NCI-H2171 (cell line): ENCODE data around the gene ASB9.
"Not testable (repeated sequence)": the region's sequence is repeated elsewhere in the genome, so short reads cannot be mapped to it uniquely, and the experiment has no call there.

Experiments
- DNase-seq: peaks from one replicate; lab custom pipeline; 2025; lab: John Stamatoyannopoulos, UW

Gene ASB9, protein sequence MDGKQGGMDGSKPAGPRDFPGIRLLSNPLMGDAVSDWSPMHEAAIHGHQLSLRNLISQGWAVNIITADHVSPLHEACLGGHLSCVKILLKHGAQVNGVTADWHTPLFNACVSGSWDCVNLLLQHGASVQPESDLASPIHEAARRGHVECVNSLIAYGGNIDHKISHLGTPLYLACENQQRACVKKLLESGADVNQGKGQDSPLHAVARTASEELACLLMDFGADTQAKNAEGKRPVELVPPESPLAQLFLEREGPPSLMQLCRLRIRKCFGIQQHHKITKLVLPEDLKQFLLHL

GRCh38 chrX:15269618-15270521 lies at the start of gene ASB9:
ASB9 (minus strand) TSS chrX:15270083; CDS start chrX:15269874, 209 bp downstream.
- peak; percentile 15 for DNase-seq

DNA sequence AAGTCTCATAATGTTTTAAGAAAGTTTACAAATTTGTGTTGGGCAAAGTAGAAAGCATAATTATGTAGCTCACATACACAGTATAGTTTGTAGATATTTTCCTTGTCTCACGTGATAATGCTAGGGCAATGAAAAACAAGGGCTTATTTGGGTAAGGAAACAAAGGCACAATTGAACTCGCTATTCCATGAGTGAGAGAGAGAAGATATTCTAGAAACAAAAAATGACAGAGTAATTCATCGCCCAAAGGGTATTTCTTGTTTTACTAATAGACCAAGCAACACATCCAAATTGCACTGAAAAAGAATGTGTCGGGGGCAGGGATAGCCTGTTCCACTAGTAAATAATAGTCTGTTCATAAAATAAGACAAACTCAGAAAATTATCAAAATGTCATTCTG lies 49.2 kb upstream of the ASB9 start:
- DNase-seq, result no peak

DNA sequence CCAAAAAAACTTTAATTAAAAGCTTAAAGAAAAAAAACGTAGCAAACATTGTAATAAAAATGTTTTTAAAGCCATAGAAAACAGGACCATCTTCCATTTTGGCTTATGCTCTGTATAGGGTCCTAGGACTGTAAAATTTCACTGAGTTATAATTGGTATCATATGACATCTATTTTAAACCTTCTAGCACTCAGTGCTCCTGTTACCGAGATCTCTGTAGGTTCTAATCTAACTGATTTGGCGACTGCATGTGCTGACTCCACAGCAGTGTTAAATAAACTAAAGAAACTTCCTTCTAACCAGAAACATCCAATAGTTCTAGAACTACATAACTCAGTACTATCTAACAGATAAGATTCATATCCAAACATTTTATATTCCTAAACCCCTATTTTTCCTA lies 45.6 kb upstream of the ASB9 start, which contains the start of gene ASB11:
ASB11 (minus strand) TSS at position 132 of the 400 bp plus-strand sequence; CDS start at position 97, 35 bp downstream.
- DNase-seq, result no peak

DNA sequence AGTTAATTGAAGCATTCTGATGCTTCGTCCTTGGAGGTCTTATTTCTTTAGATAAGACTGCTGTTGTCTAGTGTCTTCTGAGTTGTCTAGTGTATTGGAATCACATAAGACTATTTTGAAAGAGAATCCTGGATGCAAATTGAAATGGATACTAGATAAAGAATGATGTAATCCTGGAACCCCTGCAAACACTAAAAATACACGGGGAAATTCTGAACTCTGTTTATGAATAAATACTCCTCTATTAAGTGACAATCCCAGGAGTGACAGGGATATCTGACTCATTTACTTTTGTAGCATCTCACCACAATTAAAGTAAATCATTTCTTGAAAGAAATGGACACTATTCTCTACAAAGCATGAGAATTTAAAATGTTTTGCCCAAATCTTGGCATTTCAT lies 44.6 kb upstream of the ASB9 start:
- no peak for DNase-seq

DNA sequence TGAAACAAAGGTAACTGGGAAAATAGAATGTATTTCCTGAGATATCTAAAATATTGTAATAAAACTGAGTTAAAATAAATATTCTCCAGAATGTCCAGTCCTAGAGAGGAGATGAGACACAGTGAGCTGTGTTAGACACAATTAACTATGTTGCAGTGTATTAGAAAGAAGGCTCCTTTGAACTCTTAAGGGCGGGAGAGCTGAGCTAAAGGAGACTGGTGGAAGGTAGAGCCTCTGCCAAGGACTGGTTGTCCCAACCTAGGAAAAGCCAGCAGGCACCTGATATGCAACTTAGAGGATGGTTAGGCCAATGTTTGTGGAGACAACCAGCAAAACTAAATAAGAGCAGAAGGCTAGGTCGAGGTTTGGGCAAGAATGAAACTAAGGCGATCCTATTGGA lies 41.2 kb upstream of the ASB9 start:
- no peak for DNase-seq

DNA sequence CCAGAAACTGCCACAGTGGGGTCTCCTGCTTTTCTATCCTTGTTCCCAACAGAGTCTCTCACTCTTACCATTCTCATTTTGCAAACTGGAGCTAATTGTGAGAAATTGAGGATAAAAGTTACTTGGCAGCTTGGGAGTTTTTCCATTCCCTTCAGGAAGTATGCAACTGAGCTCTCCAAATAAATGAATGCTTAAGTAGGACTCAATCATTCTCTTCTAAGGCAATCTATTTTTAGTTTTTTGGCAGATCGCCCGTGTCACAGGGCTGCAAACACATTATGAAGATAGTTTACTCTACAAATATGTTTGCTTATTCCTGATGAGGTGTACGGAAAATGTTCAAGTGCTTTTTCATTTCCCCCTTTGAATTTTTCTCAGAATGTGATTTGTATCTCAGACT lies 40.2 kb upstream of the ASB9 start:
- peak; percentile 1 for DNase-seq

DNA sequence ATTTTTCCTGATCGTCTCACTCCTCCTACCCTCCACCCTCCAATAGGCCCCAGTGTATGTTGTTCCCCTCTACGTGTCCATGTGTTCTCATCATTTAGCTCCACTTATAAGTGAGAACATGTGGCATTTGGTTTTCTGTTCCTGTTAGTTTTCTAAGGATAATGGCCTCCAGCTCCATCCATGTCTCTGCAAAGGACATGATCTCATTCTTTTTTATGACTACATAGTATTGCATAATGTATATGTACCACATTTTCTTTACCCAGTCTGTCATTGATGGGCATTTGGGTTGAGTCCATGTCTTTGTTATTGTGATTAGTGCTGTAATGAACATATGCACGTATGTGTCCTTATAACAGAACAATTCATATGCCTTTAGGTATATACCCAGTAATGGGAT lies 36.0 kb upstream of the ASB9 start:
- not testable (repeated sequence) for DNase-seq

DNA sequence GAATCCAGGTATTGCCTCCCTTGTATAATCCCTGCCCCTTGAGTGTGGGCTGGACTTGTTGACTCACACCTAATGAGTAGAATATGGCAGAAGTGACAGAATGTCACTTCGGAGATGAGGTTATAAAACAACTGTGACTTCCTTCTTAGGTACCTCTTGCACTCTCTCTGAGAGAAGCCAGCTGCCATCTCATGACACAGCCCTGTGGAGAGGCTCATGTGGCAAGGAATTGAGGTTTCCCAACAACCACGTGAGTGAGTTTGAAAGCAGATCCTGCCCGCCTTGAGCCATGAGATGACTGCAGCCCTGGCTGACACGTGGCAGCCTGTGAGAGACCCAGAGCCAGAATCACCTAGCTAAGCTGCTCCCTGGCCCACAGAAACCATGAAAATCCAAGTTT lies 32.0 kb upstream of the ASB9 start:
- DNase-seq, result no peak

DNA sequence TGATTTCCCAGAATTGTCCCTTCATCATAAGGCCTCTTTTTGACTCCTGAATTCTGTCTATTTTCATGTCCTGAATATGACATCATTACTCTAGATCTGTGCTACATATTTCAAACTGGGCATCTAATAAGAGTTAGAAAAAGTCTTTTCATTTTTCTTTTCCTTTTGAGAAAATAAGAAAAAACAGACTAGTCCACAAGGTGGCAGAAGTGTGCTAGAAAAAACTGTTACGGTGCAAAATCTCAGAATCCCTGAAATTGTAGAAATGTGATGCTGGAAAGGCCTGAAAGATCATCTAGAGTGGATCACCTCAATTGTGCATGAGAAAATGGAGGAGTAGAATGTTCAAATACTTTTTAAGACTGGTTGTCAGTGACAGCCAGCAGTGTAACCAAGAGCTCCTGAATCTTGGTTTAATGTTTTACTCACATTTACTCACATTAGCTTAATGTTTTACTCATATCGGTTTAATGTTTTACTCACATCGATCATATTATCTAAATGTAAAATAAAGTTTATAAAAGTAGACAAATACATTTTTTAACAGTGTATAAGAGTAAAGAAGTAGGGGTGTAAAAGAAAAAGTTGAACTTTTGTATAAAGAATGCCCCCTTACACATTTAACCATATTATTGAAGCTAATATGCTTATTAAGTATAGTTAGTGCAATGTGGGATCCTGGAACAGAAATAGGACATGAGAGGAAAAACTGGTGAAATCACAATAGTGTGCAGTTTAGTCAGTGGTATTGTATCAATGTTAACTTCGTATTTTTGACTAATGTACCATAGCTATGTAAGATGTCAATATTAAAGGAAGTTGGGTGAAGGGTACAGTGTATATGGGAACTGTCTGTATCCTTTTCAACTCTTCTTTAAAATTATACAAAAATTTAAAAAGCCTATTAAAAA lies 30.3 kb upstream of the ASB9 start:
- peak; percentile 12 for DNase-seq

- no peak for DNase-seq
These were observed 28.9 kb upstream of the ASB9 start for GRCh38 chrX:15298780-15299179.

GRCh38 chrX:15298201-15298600 lies 28.3 kb upstream of the ASB9 start:
- no peak for DNase-seq

DNA sequence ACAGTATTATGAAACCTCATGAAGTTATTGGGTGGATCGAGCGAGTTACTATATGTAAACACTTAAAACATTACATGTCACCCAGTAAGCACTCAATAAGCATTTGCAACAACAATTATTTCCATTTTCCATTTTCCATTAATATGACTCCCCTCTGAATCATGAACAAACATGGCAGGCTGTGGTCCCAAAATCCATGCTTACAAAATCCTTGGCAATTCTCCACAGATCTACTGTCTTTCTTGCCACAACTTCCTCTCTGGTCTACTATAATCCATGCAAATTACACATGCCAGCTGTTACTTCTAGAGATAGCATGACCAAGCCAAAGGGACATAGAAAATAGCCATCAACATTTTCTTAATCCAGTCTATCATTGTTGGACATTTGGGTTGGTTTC lies 23.6 kb upstream of the ASB9 start:
- no peak for DNase-seq

DNA sequence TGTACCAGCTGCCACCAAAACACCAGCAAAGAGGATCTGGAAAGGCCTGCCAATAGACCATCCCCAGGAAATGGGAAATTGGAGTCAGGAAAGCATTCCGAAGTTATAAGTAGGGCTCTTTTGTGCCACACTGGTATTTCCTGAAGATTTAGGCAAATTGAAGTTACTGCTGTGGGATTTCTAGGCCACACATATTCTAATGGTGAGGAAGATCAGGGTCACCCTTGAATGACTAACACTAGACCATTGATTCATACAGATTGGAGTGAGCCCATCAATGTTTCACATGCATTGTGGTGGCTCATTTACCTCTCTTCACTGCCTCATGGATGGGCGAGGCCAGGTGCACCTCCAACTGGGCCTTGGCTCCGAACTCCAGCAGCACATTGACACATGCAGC lies 23.0 kb upstream of the ASB9 start:
- no peak for DNase-seq

- no peak for DNase-seq
These were observed 7.7 kb upstream of the ASB9 start for GRCh38 chrX:15277604-15278003.

DNA sequence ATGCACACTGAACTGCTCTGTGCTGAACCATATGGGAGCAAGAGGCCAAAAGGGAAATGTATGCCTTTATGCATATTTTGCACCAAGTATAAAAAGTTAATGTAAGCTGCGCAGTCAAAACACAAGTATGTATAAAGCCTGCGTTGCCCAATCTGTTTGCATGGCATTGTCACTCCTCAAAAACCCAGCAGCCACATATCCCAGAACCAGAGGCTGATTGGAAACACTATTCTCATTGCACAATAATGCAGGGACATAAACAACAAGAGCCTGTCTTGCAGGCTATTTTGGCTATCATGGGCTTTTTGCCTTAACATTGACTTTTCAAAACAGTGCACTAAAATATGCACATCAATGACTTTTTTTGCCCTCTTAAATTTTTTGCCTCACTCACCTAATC lies 5.1 kb upstream of the ASB9 start:
- no peak for DNase-seq

DNA sequence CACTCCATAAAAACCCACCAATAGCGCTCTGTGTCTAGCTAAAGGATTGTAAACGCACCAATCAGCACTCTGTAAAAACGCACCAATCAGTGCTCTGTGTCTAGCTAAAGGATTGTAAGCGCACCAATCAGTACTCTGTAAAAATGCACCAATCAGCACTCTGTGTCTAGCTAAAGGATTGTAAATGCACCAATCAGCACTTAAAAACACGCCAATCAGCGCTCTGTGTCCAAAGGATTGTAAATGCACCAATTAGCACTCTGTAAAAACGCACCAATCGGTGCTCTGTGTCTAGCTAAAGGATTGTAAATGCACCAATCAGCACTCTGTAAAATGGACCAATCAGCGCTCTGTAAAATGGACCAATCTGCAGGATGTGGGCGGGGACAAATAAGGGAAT lies 3.4 kb upstream of the ASB9 start:
- not testable (repeated sequence) for DNase-seq

- no peak for DNase-seq
These were observed 1.9 kb upstream of the ASB9 start for GRCh38 chrX:15271757-15272156.

GRCh38 chrX:15269120-15269519 lies 763 bp downstream of the ASB9 start:
- DNase-seq, result no peak

GRCh38 chrX:15254852-15255251 lies 15.0 kb downstream of the ASB9 start:
- no peak for DNase-seq

GRCh38 chrX:15245896-15246295 lies 24.0 kb downstream of the ASB9 start:
- no peak for DNase-seq

GRCh38 chrX:15244421-15244820 lies 25.5 kb downstream of the ASB9 start:
- DNase-seq, result no peak

- peak; percentile 19 for DNase-seq
These were observed 26.9 kb downstream of the ASB9 start for GRCh38 chrX:15242899-15243555.
